ENCODE results near the gene PLEKHN1.
A peak's percentile ranks its signal among the peaks of the same experiment; 100 is the strongest.

The PLEKHN1 gene

DNA sequence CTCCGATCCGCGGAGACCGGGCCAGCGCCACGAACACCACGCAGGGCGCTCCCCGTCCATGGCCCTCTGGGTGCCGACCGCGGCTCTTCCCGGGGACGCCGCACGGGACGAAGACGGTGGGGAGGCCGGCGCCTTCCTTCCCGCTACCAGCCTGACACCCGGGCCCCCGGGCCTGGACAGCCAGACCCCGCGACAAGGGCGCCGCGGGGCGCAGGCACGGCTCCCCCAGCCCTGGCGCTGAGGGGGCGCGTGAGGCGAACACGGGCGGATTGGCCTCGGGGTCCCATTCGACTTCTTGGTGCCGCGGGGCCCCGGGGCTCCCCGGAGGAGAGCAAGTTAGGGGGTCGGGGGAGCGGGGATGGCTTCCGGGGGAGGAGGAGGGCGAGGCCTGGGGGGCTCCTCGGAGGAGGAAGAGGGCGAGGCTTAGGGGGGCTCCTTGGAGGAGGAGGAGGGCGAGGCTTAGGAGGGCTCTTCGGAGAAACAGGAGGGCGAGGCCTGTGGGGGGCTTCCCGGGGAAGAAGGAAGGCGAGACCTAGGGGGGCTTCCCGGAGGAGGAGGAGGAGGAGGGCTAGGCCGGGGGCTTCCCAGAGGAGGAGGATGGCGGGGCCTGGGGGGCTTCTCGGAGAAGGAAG is 6.4 kb upstream of the PLEKHN1 start:
- H3K4me3 ChIP-seq (ENCODE audit: low read length) = peak overlapping the region; percentile 54
- no peak for DNase-seq (ENCODE audit: low read depth)
- TF ChIP-seq, protein P1, sequence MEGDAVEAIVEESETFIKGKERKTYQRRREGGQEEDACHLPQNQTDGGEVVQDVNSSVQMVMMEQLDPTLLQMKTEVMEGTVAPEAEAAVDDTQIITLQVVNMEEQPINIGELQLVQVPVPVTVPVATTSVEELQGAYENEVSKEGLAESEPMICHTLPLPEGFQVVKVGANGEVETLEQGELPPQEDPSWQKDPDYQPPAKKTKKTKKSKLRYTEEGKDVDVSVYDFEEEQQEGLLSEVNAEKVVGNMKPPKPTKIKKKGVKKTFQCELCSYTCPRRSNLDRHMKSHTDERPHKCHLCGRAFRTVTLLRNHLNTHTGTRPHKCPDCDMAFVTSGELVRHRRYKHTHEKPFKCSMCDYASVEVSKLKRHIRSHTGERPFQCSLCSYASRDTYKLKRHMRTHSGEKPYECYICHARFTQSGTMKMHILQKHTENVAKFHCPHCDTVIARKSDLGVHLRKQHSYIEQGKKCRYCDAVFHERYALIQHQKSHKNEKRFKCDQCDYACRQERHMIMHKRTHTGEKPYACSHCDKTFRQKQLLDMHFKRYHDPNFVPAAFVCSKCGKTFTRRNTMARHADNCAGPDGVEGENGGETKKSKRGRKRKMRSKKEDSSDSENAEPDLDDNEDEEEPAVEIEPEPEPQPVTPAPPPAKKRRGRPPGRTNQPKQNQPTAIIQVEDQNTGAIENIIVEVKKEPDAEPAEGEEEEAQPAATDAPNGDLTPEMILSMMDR (conservative IDR thresholded peaks at IDR 0.05; ENCODE audit: low read length) = no peak

DNA sequence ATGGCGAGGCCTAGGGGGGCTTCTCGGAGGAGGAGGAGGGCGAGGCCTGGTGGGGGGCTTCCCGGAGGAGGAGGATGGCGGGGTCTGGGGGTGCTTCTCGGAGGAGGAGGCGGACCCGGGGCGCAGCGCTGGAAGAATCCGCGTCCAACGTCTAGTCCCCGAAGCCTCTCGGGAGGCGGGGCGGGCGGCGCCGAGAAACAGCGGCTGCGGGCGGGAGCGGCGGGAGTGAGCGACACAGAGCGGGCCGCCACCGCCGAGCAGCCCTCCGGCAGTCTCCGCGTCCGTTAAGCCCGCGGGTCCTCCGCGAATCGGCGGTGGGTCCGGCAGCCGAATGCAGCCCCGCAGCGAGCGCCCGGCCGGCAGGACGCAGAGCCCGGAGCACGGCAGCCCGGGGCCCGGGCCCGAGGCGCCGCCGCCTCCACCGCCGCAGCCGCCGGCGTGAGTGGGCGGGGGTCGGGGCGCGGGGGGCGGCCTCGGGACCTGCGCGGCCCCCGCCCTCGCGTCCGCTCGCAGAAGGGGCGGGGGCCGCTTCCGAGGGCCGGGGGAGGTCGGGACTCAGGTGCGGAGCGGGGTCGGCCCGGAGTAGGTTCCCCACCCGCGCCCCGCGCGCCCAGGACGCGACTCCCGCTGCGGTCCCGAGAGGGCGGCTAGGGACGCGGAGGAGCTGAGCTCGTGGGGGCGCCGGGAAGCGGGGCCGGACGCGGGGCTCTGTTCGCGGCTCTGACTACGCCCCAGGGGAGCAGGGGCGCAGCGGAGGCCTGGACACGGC is 5.7 kb upstream of the PLEKHN1 start, which contains the start of gene KLHL17:
KLHL17 (plus strand) TSS at position 222 of the 769 bp plus-strand sequence; CDS start at position 332, 110 bp downstream.
- peak; percentile 70 for DNase-seq (ENCODE audit: low read depth)
- peak within 1 kb of the TSS; percentile 54 for H3K4me3 ChIP-seq (ENCODE audit: low read length)
- TF ChIP-seq, protein P1 (conservative IDR thresholded peaks at IDR 0.05; ENCODE audit: low read length) = no peak

DNA sequence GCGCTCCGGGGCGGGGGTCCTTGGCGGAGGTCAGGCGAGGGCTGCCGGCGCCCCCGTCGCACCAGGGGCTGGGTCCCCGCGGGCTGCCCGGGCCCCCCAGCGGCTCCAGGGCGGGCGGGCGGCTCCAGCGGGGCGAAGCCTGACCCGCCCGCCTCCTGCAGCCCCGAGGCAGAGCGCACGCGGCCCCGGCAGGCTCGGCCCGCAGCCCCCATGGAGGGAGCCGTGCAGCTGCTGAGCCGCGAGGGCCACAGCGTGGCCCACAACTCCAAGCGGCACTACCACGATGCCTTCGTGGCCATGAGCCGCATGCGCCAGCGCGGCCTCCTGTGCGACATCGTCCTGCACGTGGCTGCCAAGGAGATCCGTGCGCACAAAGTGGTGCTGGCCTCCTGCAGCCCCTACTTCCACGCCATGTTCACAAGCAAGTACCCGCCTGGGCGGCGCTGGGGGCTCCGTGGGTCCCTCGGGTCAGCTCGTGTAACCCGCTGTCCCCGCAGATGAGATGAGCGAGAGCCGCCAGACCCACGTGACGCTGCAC is 5.1 kb upstream of the PLEKHN1 start:
- DNase-seq (ENCODE audit: low read depth) = no peak
- TF ChIP-seq, protein P1 (conservative IDR thresholded peaks at IDR 0.05; ENCODE audit: low read length) = no peak
- H3K4me3 ChIP-seq (ENCODE audit: low read length) = peak overlapping the region; percentile 54

DNA sequence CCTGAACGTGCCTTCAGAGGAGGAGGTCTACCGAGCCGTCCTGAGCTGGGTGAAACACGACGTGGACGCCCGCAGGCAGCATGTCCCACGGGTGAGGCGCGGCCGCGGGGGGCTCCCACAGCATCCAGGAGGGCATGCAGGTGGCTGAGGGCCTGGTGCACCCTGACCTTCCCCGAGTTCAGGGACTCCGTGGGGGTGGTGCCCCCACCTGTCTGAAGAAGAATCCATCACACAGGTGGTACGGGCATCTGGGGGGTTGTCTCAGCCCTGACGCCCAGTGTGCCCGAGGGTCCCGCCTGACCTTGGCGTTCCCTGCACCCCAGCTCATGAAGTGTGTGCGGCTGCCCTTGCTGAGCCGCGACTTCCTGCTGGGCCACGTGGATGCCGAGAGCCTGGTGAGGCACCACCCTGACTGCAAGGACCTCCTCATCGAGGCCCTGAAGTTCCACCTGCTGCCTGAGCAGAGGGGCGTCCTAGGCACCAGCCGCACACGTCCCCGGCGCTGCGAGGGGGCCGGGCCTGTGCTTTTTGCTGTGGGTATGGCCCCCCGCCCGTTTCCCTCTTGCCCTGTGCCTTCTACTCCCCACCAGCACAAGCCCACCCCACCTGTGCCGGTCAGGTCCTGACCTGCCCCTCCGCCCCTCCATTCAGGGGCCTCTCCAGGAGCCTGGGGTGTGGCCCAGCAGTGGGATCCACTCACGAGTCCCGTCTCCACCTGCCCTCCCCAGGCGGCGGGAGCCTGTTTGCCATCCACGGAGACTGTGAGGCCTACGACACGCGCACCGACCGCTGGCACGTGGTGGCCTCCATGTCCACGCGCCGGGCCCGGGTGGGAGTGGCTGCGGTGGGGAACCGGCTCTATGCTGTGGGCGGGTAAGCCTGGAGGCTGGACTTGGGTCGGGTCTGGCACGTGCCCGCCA is 3.6 kb upstream of the PLEKHN1 start:
- TF ChIP-seq, protein P1 (conservative IDR thresholded peaks at IDR 0.05; ENCODE audit: low read length) = no peak
- no peak for DNase-seq (ENCODE audit: low read depth)

DNA sequence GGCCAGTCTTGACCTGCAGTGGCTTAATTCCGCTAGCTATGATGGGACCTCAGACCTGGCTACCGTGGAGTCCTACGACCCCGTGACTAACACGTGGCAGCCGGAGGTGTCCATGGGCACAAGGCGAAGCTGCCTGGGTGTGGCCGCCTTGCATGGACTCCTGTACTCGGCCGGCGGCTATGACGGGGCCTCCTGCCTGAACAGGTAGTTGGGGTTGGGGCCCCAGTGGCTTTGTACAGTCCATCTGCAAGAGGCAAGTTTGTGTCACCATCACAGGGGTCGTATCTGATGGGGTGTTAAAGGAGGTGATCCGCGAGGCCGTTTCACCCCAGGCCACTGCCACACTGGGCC is 3.0 kb upstream of the PLEKHN1 start:
- DNase-seq (ENCODE audit: low read depth) = no peak
- H3K4me3 ChIP-seq (ENCODE audit: low read length) = no peak overlapping the region
- TF ChIP-seq, protein P1 (conservative IDR thresholded peaks at IDR 0.05; ENCODE audit: low read length) = no peak

More for the DNA sequence above, 3.6 kb upstream of the PLEKHN1 start:
- H3K4me3 ChIP-seq (ENCODE audit: low read length) = no peak overlapping the region

DNA sequence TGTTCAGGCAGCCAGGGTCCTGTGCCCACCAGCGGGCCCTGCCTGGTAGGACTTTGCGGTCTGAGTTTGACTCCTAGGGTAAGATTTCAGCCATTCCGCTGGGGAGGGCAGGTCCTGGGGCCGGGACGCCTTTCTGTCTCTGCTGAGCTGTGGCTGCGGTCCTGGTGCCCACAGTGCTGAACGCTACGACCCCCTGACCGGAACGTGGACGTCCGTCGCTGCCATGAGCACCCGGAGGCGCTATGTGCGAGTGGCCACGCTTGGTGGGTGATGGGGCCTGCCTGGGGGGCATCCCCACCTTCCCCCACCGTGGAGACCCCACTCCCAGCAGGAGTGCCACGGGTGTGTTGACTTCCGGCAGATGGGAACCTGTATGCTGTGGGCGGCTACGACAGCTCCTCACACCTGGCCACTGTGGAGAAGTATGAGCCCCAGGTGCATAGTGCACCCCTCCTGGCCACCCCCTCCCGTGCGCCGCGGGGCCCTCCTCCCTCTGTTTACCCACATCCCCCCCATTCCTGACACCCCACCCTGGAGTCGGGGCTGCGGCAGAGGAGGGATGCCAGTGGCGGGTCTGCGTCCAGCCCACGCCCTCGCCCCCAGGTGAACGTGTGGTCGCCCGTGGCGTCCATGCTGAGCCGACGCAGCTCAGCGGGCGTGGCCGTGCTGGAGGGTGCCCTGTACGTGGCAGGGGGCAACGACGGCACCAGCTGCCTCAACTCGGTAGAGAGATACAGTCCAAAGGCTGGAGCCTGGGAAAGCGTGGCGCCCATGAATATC is 2.3 kb upstream of the PLEKHN1 start:
- TF ChIP-seq, protein P1 (conservative IDR thresholded peaks at IDR 0.05; ENCODE audit: low read length) = no peak
- no peak for DNase-seq (ENCODE audit: low read depth)
- no peak overlapping the region for H3K4me3 ChIP-seq (ENCODE audit: low read length)
